ENCODE measurements around the gene NGLY1. TPM values are rescaled to one million over a fixed set of nuclear protein-coding genes. Genes with fewer than 3 reads are reported as not detected.

The NGLY1 gene
- total RNA-seq (2022) (36.6 and 45.4 TPM in 2 replicates), Bru-seq, nascent RNA (percentile 80 among the genes with signal in this experiment), BruChase-seq, experiment 1, labeled RNA remaining after a 6-hour chase (percentile 69 among the genes with signal in this experiment), BruChase-seq, experiment 2, labeled RNA remaining after a 2-hour chase (percentile 78 among the genes with signal in this experiment)
- long read RNA-seq, transcript NGLY1-207 (12 exons, 2,534 nt) = minor isoform, 8 of 237 reads
- long read RNA-seq, transcript NGLY1-204 (11 exons, 2,024 nt) = minor isoform, 39 of 237 reads
- long read RNA-seq, transcript NGLY1-202 (12 exons, 2,473 nt) = major isoform, 117 of 237 reads
- long read RNA-seq, partial matches to known transcripts = 7 of 237 reads
- long read RNA-seq, other reads (novel, unspliced or antisense) = 66 of 237 reads

- CTCF ChIA-PET = interaction anchor here (0.6 to 1.2 kb wide), 5 partner anchors 9 to 178 kb away, joined by 3 to 5 read pairs (median 4); no protein-coding TSS in a partner anchor
- Mint-ChIP-seq H3K27ac (ENCODE audit: low read depth, unreplicated experiment) (peak within 1 kb of the TSS; percentile 31), H3K9me3 (ENCODE audit: unreplicated experiment) (no peaks in the 10 kb centered on the region), H3K36me3 (ENCODE audit: insufficient read depth, unreplicated experiment) (peaks cover 3% of the 10 kb centered on the region), H3K4me1 (ENCODE audit: insufficient read depth, unreplicated experiment) (peaks cover 26% of the 10 kb centered on the region), H3K27me3 (ENCODE audit: insufficient read depth, unreplicated experiment) (no peaks in the 10 kb centered on the region), H3K4me3 (ENCODE audit: unreplicated experiment) (peak within 1 kb of the TSS; percentile 84)
- BruUV-seq (replicated peaks) = no TSS peak
- intact Hi-C loops (cut with micrococcal nuclease) = loop anchor here (2.0 to 5.0 kb wide), 2 partner anchors 118 to 136 kb away; partner anchors contain the start of gene TOP2B
- peak; percentile 75 for DNase-seq (ENCODE audit: unreplicated experiment)
- POLR2A ChIA-PET = interaction anchor here (0.7 to 2.6 kb wide), 7 partner anchors 20 to 143 kb away, joined by 3 to 41 read pairs (median 3); partner anchors contain the start of gene TOP2B
- TF ChIP-seq CTCF (IDR thresholded peaks at IDR 0.05; ENCODE audit: unreplicated experiment) = no peak
Measured at GRCh38 chr3:25782938-25783660, at the start of gene NGLY1. NGLY1 (minus strand) TSS chr3:25783443; CDS start chr3:25783390, 53 bp downstream.

- no peaks in the 10 kb centered on the region for H3K9me3 Mint-ChIP-seq (ENCODE audit: unreplicated experiment)
- DNase-seq (ENCODE audit: unreplicated experiment) = peak; percentile 29
- no peak overlapping the region for H3K27ac Mint-ChIP-seq (ENCODE audit: low read depth, unreplicated experiment)
- ChIA-PET POLR2A (interaction anchor here (0.6 kb wide), 1 partner anchor 370 kb away, joined by 3 read pairs; no protein-coding TSS in a partner anchor), CTCF (interaction anchor here (0.6 to 2.0 kb wide), 10 partner anchors 8 to 919 kb away, joined by 3 to 17 read pairs (median 3); no protein-coding TSS in a partner anchor)
- H3K4me1 Mint-ChIP-seq (ENCODE audit: insufficient read depth, unreplicated experiment) = no peaks in the 10 kb centered on the region
- intact Hi-C loops (cut with micrococcal nuclease) = loop anchor here (1.0 kb wide), 1 partner anchor 183 kb away; no protein-coding TSS in a partner anchor
- H3K36me3 Mint-ChIP-seq (ENCODE audit: insufficient read depth, unreplicated experiment) = no peaks in the 10 kb centered on the region
- no peaks in the 10 kb centered on the region for H3K27me3 Mint-ChIP-seq (ENCODE audit: insufficient read depth, unreplicated experiment)
- H3K4me3 Mint-ChIP-seq (ENCODE audit: unreplicated experiment) = no peak overlapping the region
- BruUV-seq (replicated peaks) = no TSS peak
- TF ChIP-seq CTCF (IDR thresholded peaks at IDR 0.05; ENCODE audit: unreplicated experiment) = no peak
Measured at GRCh38 chr3:25831578-25831977, 48.3 kb upstream of the NGLY1 start.

GRCh38 chr3:25830373-25831280 is 47.4 kb upstream of the NGLY1 start:
- DNase-seq (ENCODE audit: unreplicated experiment) = no peak
- no peak overlapping the region for H3K27ac Mint-ChIP-seq (ENCODE audit: low read depth, unreplicated experiment)
- TF ChIP-seq CTCF (IDR thresholded peaks at IDR 0.05; ENCODE audit: unreplicated experiment) = no peak
- ChIA-PET CTCF (interaction anchor here (0.6 to 2.0 kb wide), 5 partner anchors 21 to 227 kb away, joined by 3 to 17 read pairs (median 3); no protein-coding TSS in a partner anchor), POLR2A (no interaction called here)
- intact Hi-C loops (cut with micrococcal nuclease) = loop anchor here (1.0 kb wide), 1 partner anchor 182 kb away; no protein-coding TSS in a partner anchor
- H3K9me3 Mint-ChIP-seq (ENCODE audit: unreplicated experiment) = no peaks in the 10 kb centered on the region
- BruUV-seq (replicated peaks) = no TSS peak
- H3K36me3 Mint-ChIP-seq (ENCODE audit: insufficient read depth, unreplicated experiment) = no peaks in the 10 kb centered on the region
- no peaks in the 10 kb centered on the region for H3K4me1 Mint-ChIP-seq (ENCODE audit: insufficient read depth, unreplicated experiment)
- no peak overlapping the region for H3K4me3 Mint-ChIP-seq (ENCODE audit: unreplicated experiment)
- no peaks in the 10 kb centered on the region for H3K27me3 Mint-ChIP-seq (ENCODE audit: insufficient read depth, unreplicated experiment)

Data from MCF 10A (cell line).